H1 (cell line): ENCODE measurements around the gene MORN5. TPM values are rescaled to one million over a fixed set of nuclear protein-coding genes. Genes with fewer than 3 reads are reported as not detected.

ENCODE experiments used
- CTCF ChIA-PET: fragments of 300-600 bp; sonication (Branson Sonifier 250); formaldehyde crosslinking; loops from one replicate; lab custom pipeline; 2021; ENCODE audit not compliant: partially characterized antibody; lab: Charles Lee
- POLR2A ChIA-PET: fragments of 300-600 bp; sonication (Branson Sonifier 250); formaldehyde crosslinking; loops from one replicate; lab custom pipeline; 2021; ENCODE audit warnings: inconsistent platforms; ENCODE audit not compliant: partially characterized antibody; lab: Charles Lee
- DNase-seq, 2 experiments: peaks; one replicate each; pipeline versions ENCODE4 v3.0.0 to v3.0.0-alpha.2; 2010 to 2022; ENCODE audit warnings: low spot score in 2 of 2, low read depth in 1 of 2, mixed read lengths in 1 of 2
- FAIRE-seq: peaks from 2 replicates; lab custom pipeline; 2011; peaks lifted over from hg19 to GRCh38; lab: Jason Lieb, UNC
- H2AFZ ChIP-seq: 2 replicates; pipeline ENCODE4 v1.8.1; 2012; ENCODE audit warnings: low read length, inconsistent platforms
- H2AK5ac ChIP-seq: 2 replicates; pipeline ENCODE4 v1.6.1; 2013; ENCODE audit warnings: low read depth, low read length
- H2BK120ac ChIP-seq: replicated peaks from 2 replicates; pipeline ENCODE3; 2013; ENCODE audit warnings: low read depth, low read length, inconsistent platforms
- H2BK12ac ChIP-seq: 2 replicates; pipeline ENCODE4 v1.6.1; 2013; ENCODE audit warnings: low read depth, low read length
- H2BK15ac ChIP-seq: 2 replicates; pipeline ENCODE4 v1.6.1; 2013; ENCODE audit warnings: low read length
- H2BK20ac ChIP-seq: 2 replicates; pipeline ENCODE4 v1.6.1; 2013; ENCODE audit warnings: low read length
- H2BK5ac ChIP-seq: 2 replicates; pipeline ENCODE4 v1.6.1; 2013; ENCODE audit warnings: low read depth, low read length
- H3K14ac ChIP-seq: 2 replicates; pipeline ENCODE4 v1.6.1; 2013; ENCODE audit warnings: inconsistent platforms; ENCODE audit not compliant: insufficient read length
- H3K18ac ChIP-seq: 2 replicates; pipeline ENCODE4 v1.6.1; 2013; ENCODE audit warnings: low read length; ENCODE audit errors: extremely low read depth
- H3K23ac ChIP-seq: 2 replicates; pipeline ENCODE4 v1.6.1; 2013; ENCODE audit warnings: inconsistent platforms; ENCODE audit not compliant: insufficient read length
- H3K23me2 ChIP-seq: 2 replicates; pipeline ENCODE4 v1.6.1; 2013; ENCODE audit warnings: low read depth, low read length
- H3K27ac ChIP-seq: 2 replicates; pipeline ENCODE4 v1.6.1; 2011; ENCODE audit warnings: low read depth, low read length, inconsistent platforms
- H3K27me3 ChIP-seq, 4 experiments: replicated peaks in 1 of 4; 1 replicate in 1 of 4; 2 replicates in 3 of 4; pipeline versions ENCODE4 v1.6.1 to v1.8.1; 2011 to 2013; ENCODE audit warnings: low read length in 3 of 4, mild to moderate bottlenecking in 3 of 4, inconsistent platforms in 2 of 4, mixed read lengths in 2 of 4, moderate library complexity in 1 of 4; ENCODE audit not compliant: control insufficient read depth in 3 of 4, insufficient read depth in 3 of 4; ENCODE audit errors: extremely low read depth in 1 of 4
- H3K36me3 ChIP-seq, 4 experiments: 2 replicates each; pipeline versions ENCODE4 v1.6.1 to v1.8.1; 2011 to 2013; ENCODE audit warnings: mild to moderate bottlenecking in 4 of 4, low read length in 3 of 4, moderate library complexity in 2 of 4, control low read depth in 1 of 4, inconsistent platforms in 1 of 4; ENCODE audit not compliant: insufficient read depth in 4 of 4, control insufficient read depth in 2 of 4
- H3K4ac ChIP-seq: replicated peaks from 2 replicates; pipeline ENCODE3; 2013; ENCODE audit warnings: low read length, low read depth, mixed read lengths, inconsistent platforms; ENCODE audit not compliant: insufficient read length
- H3K4me1 ChIP-seq, 4 experiments: replicated peaks in 1 of 4; 1 replicate in 1 of 4; 2 replicates in 3 of 4; pipeline versions ENCODE4 v1.6.1 to v1.8.1; 2011 to 2013; ENCODE audit warnings: low read length in 3 of 4, inconsistent platforms in 2 of 4, mixed read lengths in 1 of 4; ENCODE audit not compliant: insufficient read depth in 4 of 4, control insufficient read depth in 3 of 4
- H3K4me2 ChIP-seq, 2 experiments: 2 replicates each; pipeline versions ENCODE4 v1.6.1 to v1.8.1; 2011 to 2013; ENCODE audit warnings: low read depth in 2 of 2, low read length in 2 of 2, control low read depth in 1 of 2, inconsistent platforms in 1 of 2, mild to moderate bottlenecking in 1 of 2; ENCODE audit not compliant: insufficient read depth in 1 of 2
- H3K4me3 ChIP-seq, 4 experiments: fragments of 200-600, 300-600 bp in 1 of 4; sonication (generic), shearing (Covaris generic), sonication (Bioruptor Twin) in 1 of 4; 2 replicates each; pipeline versions ENCODE4 v1.5.1 to v1.8.1; 2011 to 2016; ENCODE audit warnings: low read length in 4 of 4, low read depth in 3 of 4, control low read depth in 2 of 4, inconsistent platforms in 2 of 4, mild to moderate bottlenecking in 2 of 4, mixed read lengths in 1 of 4, moderate library complexity in 1 of 4; ENCODE audit not compliant: insufficient read depth in 2 of 4; ENCODE audit errors: extremely low read depth in 1 of 4
- H3K56ac ChIP-seq: replicated peaks from 2 replicates; pipeline ENCODE3; 2013; ENCODE audit warnings: low read depth, mild to moderate bottlenecking, mixed read lengths, low read length, inconsistent platforms; ENCODE audit not compliant: insufficient read length
- H3K79me1 ChIP-seq: 2 replicates; pipeline ENCODE4 v1.6.1; 2013; ENCODE audit warnings: low read depth, low read length, control low read depth
- H3K79me2 ChIP-seq, 2 experiments: 2 replicates each; pipeline versions ENCODE4 v1.6.1 to v1.8.1; 2012 to 2013; ENCODE audit warnings: low read length in 2 of 2, mild to moderate bottlenecking in 2 of 2, inconsistent platforms in 1 of 2; ENCODE audit not compliant: insufficient read depth in 2 of 2, control insufficient read depth in 1 of 2
- H3K9ac ChIP-seq, 4 experiments: replicated peaks in 1 of 4; 1 replicate in 1 of 4; 2 replicates in 3 of 4; pipeline versions ENCODE4 v1.6.1 to v1.8.1; 2011 to 2013; ENCODE audit warnings: low read depth in 3 of 4, low read length in 3 of 4, control low read depth in 2 of 4, mild to moderate bottlenecking in 2 of 4, moderate library complexity in 2 of 4, inconsistent platforms in 1 of 4; ENCODE audit errors: extremely low read depth in 1 of 4
- H3K9me3 ChIP-seq, 2 experiments: 2 replicates each; pipeline versions ENCODE4 v1.6.1 to v1.8.1; 2012 to 2013; ENCODE audit warnings: mild to moderate bottlenecking in 2 of 2, moderate library complexity in 2 of 2, control low read depth in 1 of 2, inconsistent platforms in 1 of 2, low read depth in 1 of 2, low read length in 1 of 2, mixed read lengths in 1 of 2; ENCODE audit not compliant: insufficient read depth in 2 of 2
- H4K20me1 ChIP-seq, 2 experiments: replicated peaks in 1 of 2; 2 replicates each; pipeline versions ENCODE3 to v1.8.1; 2011 to 2013; ENCODE audit warnings: inconsistent platforms in 2 of 2, low read length in 2 of 2, mild to moderate bottlenecking in 1 of 2; ENCODE audit not compliant: insufficient read depth in 2 of 2, control insufficient read depth in 1 of 2
- H4K5ac ChIP-seq: 2 replicates; pipeline ENCODE4 v1.6.1; 2013; ENCODE audit warnings: low read length, low read depth, mixed read lengths, inconsistent platforms; ENCODE audit not compliant: insufficient read length
- H4K8ac ChIP-seq: 2 replicates; pipeline ENCODE4 v1.8.0; 2013; ENCODE audit warnings: mild to moderate bottlenecking, moderate library complexity, low read length, inconsistent platforms; ENCODE audit not compliant: insufficient read depth; ENCODE audit errors: extremely low read depth
- H4K91ac ChIP-seq: replicated peaks from 2 replicates; pipeline ENCODE3; 2013; ENCODE audit warnings: low read length, mixed read lengths, inconsistent platforms; ENCODE audit not compliant: insufficient read length
- CHD1 ChIP-seq: IDR thresholded peaks from 2 replicates; pipeline ENCODE4 v1.6.1; 2012; ENCODE audit warnings: low read depth, low read length, improper control_type of control experiment
- EP300 ChIP-seq, 2 experiments: IDR thresholded peaks; 1 replicate in 1 of 2; 2 replicates in 1 of 2; pipeline ENCODE4 v1.6.1; 2011 to 2012; ENCODE audit warnings: low read depth in 2 of 2, low read length in 2 of 2, mild to moderate bottlenecking in 2 of 2, borderline replicate concordance in 1 of 2, inconsistent platforms in 1 of 2, moderate library complexity in 1 of 2
- PHF8 ChIP-seq: fragments of 200-600 bp; sonication (generic); conservative IDR thresholded peaks from 2 replicates; pipeline ENCODE4 v1.7.1; 2012; ENCODE audit warnings: low read depth, mild to moderate bottlenecking, inconsistent platforms, low read length, moderate library complexity
- RBBP5 ChIP-seq: IDR thresholded peaks from 2 replicates; pipeline ENCODE4 v1.7.1; 2012; ENCODE audit warnings: low read depth, mild to moderate bottlenecking, inconsistent platforms, low read length, moderate library complexity, borderline replicate concordance
- SAP30 ChIP-seq: fragments of 300-600 bp; sonication (generic); IDR thresholded peaks from 2 replicates; pipeline ENCODE4 v1.7.1; 2012; ENCODE audit warnings: low read length, moderate library complexity, mild to moderate bottlenecking, inconsistent platforms; ENCODE audit not compliant: insufficient read depth, insufficient replicate concordance
- SRF ChIP-seq: IDR thresholded peaks from 2 replicates; pipeline ENCODE4 v1.6.1; 2011; ENCODE audit warnings: mild to moderate bottlenecking, low read depth, low read length, moderate library complexity
- WGBS, 2 experiments: shearing (Covaris generic) in 1 of 2; methylation state at CpG; one replicate each; pipeline versions ENCODE4 v1.1.6 to v1.1.7; 2013 to 2015; ENCODE audit warnings: low lambda C conversion rate in 2 of 2, mixed read lengths in 2 of 2, inconsistent platforms in 1 of 2, low coverage in 1 of 2, missing lambda C conversion rate in 1 of 2; ENCODE audit not compliant: insufficient replicate concordance in 2 of 2, insufficient coverage in 1 of 2, insufficient read length in 1 of 2; ENCODE audit errors: extremely low coverage in 1 of 2, missing lambda C conversion rate in 1 of 2; 5-methylcytosine and 5-hydroxymethylcytosine counted together
- polyA plus RNA-seq, 7 experiments: library from polyadenylated mRNA; depleted of rRNA in 3 of 7; stranded (reverse) in 5 of 7; unstranded in 2 of 7; fragments of >200 nt in 5 of 7; fragments of 200-250 nt in 2 of 7; gene quantifications; 1 replicate in 5 of 7; 2 replicates in 1 of 7; 4 replicates in 1 of 7; pipeline versions ENCODE4 v1.2.1 to v1.2.3, GENCODE V29; 2011 to 2013; ENCODE audit warnings: missing spikeins in 2 of 7, mixed read lengths in 2 of 7
- total RNA-seq: library from RNA; stranded (reverse); fragmentation: NEBNext Ultra II Directional; extraction: Animal tissue kit (Norgen Biotek cat#: 25700); gene quantifications from 2 replicates; pipeline ENCODE4 v1.2.1, GENCODE V29; 2021

The MORN5 gene
- total and polyA plus RNA-seq, 2 of the 8 experiments (the other 6 are each of a cell fraction or from before 2014, with no cell fraction given): not detected

GRCh38 chr9:122173670-122174069, 14.0 kb downstream of the MORN5 start:
- no peak overlapping the region for H3K9ac ChIP-seq
- 84% methylated on average over 3 of the region's 3 CpGs; no CpG with 5 or more reads in 1 of the 2 experiments for WGBS, 2 experiments

More at GRCh38 chr9:122173670-122174069, 14.0 kb downstream of the MORN5 start:
- Histone ChIP-seq H3K79me1 (no peaks in the 10 kb centered on the region), H3K4me2 (no peak overlapping the region), H3K27me3 (peaks cover 0 to 4% (median under 1%) of the 10 kb centered on the region in 4 experiments; a peak in 2 of 7 replicates), H4K91ac (no peak overlapping the region), H3K56ac (no peak overlapping the region), H3K23ac (no peak overlapping the region), H4K8ac (no peak overlapping the region), H3K23me2 (no peaks in the 10 kb centered on the region), H3K79me2 (no peaks in the 10 kb centered on the region), H2AFZ (no peak overlapping the region), H4K5ac (no peak overlapping the region), H3K4me1 (no peaks in the 10 kb centered on the region), H2BK15ac (no peak overlapping the region), H2BK5ac (no peak overlapping the region), H3K36me3 (no peaks in the 10 kb centered on the region), H3K9me3 (no peaks in the 10 kb centered on the region), H3K14ac (no peak overlapping the region), H3K4me3 (no peak overlapping the region), H2BK20ac (no peak overlapping the region), H3K27ac (no peak overlapping the region), H4K20me1 (no peaks in the 10 kb centered on the region), H3K18ac (no peak overlapping the region), H2AK5ac (no peak overlapping the region), H2BK12ac (no peak overlapping the region), H3K4ac (no peak overlapping the region), H2BK120ac (no peak overlapping the region)
- POLR2A ChIA-PET: no interaction called here
- TF ChIP-seq CHD1 (no peak), SRF (no peak), EP300 (IDR thresholded peaks at IDR 0.05; ENCODE audit: borderline replicate concordance in 1 of 2, low read depth in 2 of 2, low read length in 2 of 2) (no peak), SAP30 (no peak), PHF8 (no peak), RBBP5 (no peak)
- FAIRE-seq (no peak), DNase-seq (no peak)
- CTCF ChIA-PET: interaction anchor here (1.2 to 2.3 kb wide), 5 partner anchors 9 to 48 kb away, joined by 4 to 14 read pairs (median 8); partner anchors contain the start of genes MORN5 and NDUFA8
